Measurements from ENCODE around the gene MYH10.

MYH10 gene

DNA sequence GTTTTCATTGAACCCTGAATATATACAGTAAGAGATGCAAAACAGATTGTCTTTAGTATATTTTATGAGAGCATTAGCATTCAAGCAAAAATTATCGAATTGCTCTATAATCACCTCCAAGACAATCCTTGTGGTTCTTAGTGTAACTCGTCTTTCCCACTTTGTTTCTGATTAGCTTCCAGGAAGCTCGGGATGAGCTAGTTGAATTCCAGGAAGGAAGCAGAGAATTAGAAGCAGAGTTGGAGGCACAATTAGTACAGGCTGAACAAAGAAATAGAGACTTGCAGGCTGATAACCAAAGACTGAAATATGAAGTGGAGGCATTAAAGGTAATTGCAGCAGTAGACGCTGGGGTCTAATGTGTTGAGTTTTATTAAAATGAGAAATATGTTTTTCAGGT is 185.0 kb downstream of the MYH10 start:
- Histone ChIP-seq H3K27ac (ENCODE audit: low read depth, low read length) (no peak overlapping the region), H3K4me1 (ENCODE audit: control insufficient read depth, insufficient read depth, low read length) (peaks cover 8% of the 10 kb centered on the region; the same call in 1 of the 2 replicates), H3K36me3 (ENCODE audit: control insufficient read depth, insufficient read depth, low read length) (peaks cover 56% of the 10 kb centered on the region), H3K27me3 (ENCODE audit: control insufficient read depth, insufficient read depth, low read length) (no peaks in the 10 kb centered on the region), H3K4me3 (ENCODE audit: low read depth, low read length) (no peak overlapping the region), H3K9ac (ENCODE audit: low read length) (no peak overlapping the region), H3K9me3 (ENCODE audit: control insufficient read depth, insufficient read depth, low read depth, low read length) (no peaks in the 10 kb centered on the region)

GRCh38 chr17:8444494-8444893 is 186.0 kb downstream of the MYH10 start:
- H3K27me3 ChIP-seq (ENCODE audit: control insufficient read depth, insufficient read depth, low read length): no peaks in the 10 kb centered on the region
- no peak overlapping the region for H3K27ac ChIP-seq (ENCODE audit: low read depth, low read length)

DNA sequence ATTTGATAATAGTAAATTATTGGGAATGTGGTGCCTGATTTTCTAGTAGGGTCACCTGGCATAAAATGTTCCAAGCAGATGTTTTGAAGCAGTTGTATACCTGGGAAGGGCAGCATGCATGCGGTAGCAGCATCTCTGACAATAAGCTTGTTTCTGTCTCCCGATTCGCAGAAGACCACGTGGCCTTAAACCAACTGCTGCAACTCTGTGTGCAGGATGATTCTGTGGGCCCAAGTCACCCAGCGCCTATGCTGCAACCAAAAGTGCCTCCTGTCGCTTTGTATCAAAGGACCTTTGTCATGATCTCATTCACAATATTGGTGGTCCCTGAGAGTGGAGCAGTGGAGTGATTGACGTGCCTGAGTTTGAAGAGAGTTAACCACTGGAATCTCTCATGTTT is 186.8 kb downstream of the MYH10 start:
- H3K27me3 ChIP-seq (ENCODE audit: control insufficient read depth, insufficient read depth, low read length): no peaks in the 10 kb centered on the region
- no peak overlapping the region for H3K4me3 ChIP-seq (ENCODE audit: low read depth, low read length)

More at GRCh38 chr17:8444494-8444893, 186.0 kb downstream of the MYH10 start:
- Histone ChIP-seq H3K4me3 (ENCODE audit: low read depth, low read length) (no peak overlapping the region), H3K36me3 (ENCODE audit: control insufficient read depth, insufficient read depth, low read length) (peaks cover 55% of the 10 kb centered on the region), H3K4me1 (ENCODE audit: control insufficient read depth, insufficient read depth, low read length) (peaks cover 8% of the 10 kb centered on the region; the same call in 1 of the 2 replicates), H3K9ac (ENCODE audit: low read length) (no peak overlapping the region), H3K9me3 (ENCODE audit: control insufficient read depth, insufficient read depth, low read depth, low read length) (no peaks in the 10 kb centered on the region)

DNA sequence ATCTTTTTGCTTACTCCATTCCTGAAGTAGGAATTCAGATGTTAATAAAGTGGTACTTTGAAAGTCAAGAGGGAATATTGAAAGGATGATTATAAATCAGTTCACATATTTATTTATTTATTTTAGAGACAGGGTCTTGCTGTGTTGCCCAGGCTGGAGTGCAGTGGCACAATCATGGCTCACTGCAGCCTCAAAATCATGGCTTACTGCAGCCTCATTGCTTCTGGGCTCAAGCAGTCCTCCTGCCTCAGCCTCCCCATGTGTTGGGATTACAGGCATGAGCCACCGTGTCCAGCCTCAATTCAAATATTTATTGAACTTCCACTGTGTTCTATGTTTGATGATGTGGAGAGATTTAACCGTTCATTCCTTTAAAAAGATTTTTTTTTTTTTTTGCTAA is 188.2 kb downstream of the MYH10 start:
- H3K9me3 ChIP-seq (ENCODE audit: control insufficient read depth, insufficient read depth, low read depth, low read length): no peaks in the 10 kb centered on the region
- no peak overlapping the region for H3K4me3 ChIP-seq (ENCODE audit: low read depth, low read length)
- H3K36me3 ChIP-seq (ENCODE audit: control insufficient read depth, insufficient read depth, low read length): peaks cover 43% of the 10 kb centered on the region
- H3K27me3 ChIP-seq (ENCODE audit: control insufficient read depth, insufficient read depth, low read length): no peaks in the 10 kb centered on the region
- no peak overlapping the region for H3K27ac ChIP-seq (ENCODE audit: low read depth, low read length)
- no peak overlapping the region for H3K9ac ChIP-seq (ENCODE audit: low read length)
- peaks cover under 1% of the 10 kb centered on the region; the same call in 1 of the 2 replicates for H3K4me1 ChIP-seq (ENCODE audit: control insufficient read depth, insufficient read depth, low read length)

More for the DNA sequence above, 186.8 kb downstream of the MYH10 start:
- no peaks in the 10 kb centered on the region for H3K9me3 ChIP-seq (ENCODE audit: control insufficient read depth, insufficient read depth, low read depth, low read length)
- peaks cover 49% of the 10 kb centered on the region for H3K36me3 ChIP-seq (ENCODE audit: control insufficient read depth, insufficient read depth, low read length)
- no peak overlapping the region for H3K27ac ChIP-seq (ENCODE audit: low read depth, low read length)
- H3K9ac ChIP-seq (ENCODE audit: low read length): no peak overlapping the region
- peaks cover 8% of the 10 kb centered on the region; the same call in 1 of the 2 replicates for H3K4me1 ChIP-seq (ENCODE audit: control insufficient read depth, insufficient read depth, low read length)

- Histone ChIP-seq H3K9me3 (ENCODE audit: control insufficient read depth, insufficient read depth, low read depth, low read length) (no peaks in the 10 kb centered on the region), H3K4me1 (ENCODE audit: control insufficient read depth, insufficient read depth, low read length) (no peaks in the 10 kb centered on the region), H3K4me3 (ENCODE audit: low read depth, low read length) (no peak overlapping the region), H3K9ac (ENCODE audit: low read length) (no peak overlapping the region), H3K36me3 (ENCODE audit: control insufficient read depth, insufficient read depth, low read length) (peaks cover 38% of the 10 kb centered on the region), H3K27me3 (ENCODE audit: control insufficient read depth, insufficient read depth, low read length) (no peaks in the 10 kb centered on the region), H3K27ac (ENCODE audit: low read depth, low read length) (no peak overlapping the region)
Measured at GRCh38 chr17:8441690-8442089, 188.8 kb downstream of the MYH10 start.

DNA sequence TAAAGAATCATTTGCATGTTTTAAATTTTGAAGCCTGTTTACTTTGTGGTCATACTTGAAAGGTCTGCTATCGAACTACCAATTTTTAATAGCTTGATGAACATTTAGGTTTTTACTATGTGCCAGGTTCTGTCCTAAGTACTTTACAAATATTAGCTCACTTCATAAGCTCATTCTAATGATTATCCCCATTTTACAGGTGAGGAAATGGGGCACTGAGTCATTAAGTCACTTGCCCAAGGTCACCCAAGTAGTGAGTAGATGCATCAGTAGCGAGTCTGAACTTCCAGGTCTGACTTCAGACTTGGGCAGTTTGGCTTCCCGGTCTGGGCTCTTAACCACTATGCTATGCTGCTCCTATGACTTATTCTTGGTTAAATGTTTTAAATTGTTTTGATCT is 190.8 kb downstream of the MYH10 start:
- Histone ChIP-seq H3K9me3 (ENCODE audit: control insufficient read depth, insufficient read depth, low read depth, low read length) (no peaks in the 10 kb centered on the region), H3K4me1 (ENCODE audit: control insufficient read depth, insufficient read depth, low read length) (no peaks in the 10 kb centered on the region), H3K36me3 (ENCODE audit: control insufficient read depth, insufficient read depth, low read length) (peaks cover 23% of the 10 kb centered on the region), H3K27ac (ENCODE audit: low read depth, low read length) (no peak overlapping the region), H3K27me3 (ENCODE audit: control insufficient read depth, insufficient read depth, low read length) (no peaks in the 10 kb centered on the region), H3K4me3 (ENCODE audit: low read depth, low read length) (no peak overlapping the region), H3K9ac (ENCODE audit: low read length) (no peak overlapping the region)

- Histone ChIP-seq H3K4me1 (ENCODE audit: control insufficient read depth, insufficient read depth, low read length) (no peaks in the 10 kb centered on the region), H3K27me3 (ENCODE audit: control insufficient read depth, insufficient read depth, low read length) (no peaks in the 10 kb centered on the region), H3K36me3 (ENCODE audit: control insufficient read depth, insufficient read depth, low read length) (peaks cover 13% of the 10 kb centered on the region), H3K9me3 (ENCODE audit: control insufficient read depth, insufficient read depth, low read depth, low read length) (no peaks in the 10 kb centered on the region), H3K27ac (ENCODE audit: low read depth, low read length) (no peak overlapping the region), H3K4me3 (ENCODE audit: low read depth, low read length) (no peak overlapping the region), H3K9ac (ENCODE audit: low read length) (no peak overlapping the region)
Measured at GRCh38 chr17:8438441-8438840, 192.1 kb downstream of the MYH10 start.

GRCh38 chr17:8436844-8437171 is 193.7 kb downstream of the MYH10 start:
- no peaks in the 10 kb centered on the region for H3K9me3 ChIP-seq (ENCODE audit: control insufficient read depth, insufficient read depth, low read depth, low read length)
- H3K27me3 ChIP-seq (ENCODE audit: control insufficient read depth, insufficient read depth, low read length): no peaks in the 10 kb centered on the region
- H3K4me1 ChIP-seq (ENCODE audit: control insufficient read depth, insufficient read depth, low read length): no peaks in the 10 kb centered on the region
- H3K9ac ChIP-seq (ENCODE audit: low read length): peak overlapping the region; percentile 87
- H3K27ac ChIP-seq (ENCODE audit: low read depth, low read length): no peak overlapping the region
- H3K36me3 ChIP-seq (ENCODE audit: control insufficient read depth, insufficient read depth, low read length): peaks cover 13% of the 10 kb centered on the region
- peak overlapping the region; percentile 72 for H3K4me3 ChIP-seq (ENCODE audit: low read depth, low read length)

DNA sequence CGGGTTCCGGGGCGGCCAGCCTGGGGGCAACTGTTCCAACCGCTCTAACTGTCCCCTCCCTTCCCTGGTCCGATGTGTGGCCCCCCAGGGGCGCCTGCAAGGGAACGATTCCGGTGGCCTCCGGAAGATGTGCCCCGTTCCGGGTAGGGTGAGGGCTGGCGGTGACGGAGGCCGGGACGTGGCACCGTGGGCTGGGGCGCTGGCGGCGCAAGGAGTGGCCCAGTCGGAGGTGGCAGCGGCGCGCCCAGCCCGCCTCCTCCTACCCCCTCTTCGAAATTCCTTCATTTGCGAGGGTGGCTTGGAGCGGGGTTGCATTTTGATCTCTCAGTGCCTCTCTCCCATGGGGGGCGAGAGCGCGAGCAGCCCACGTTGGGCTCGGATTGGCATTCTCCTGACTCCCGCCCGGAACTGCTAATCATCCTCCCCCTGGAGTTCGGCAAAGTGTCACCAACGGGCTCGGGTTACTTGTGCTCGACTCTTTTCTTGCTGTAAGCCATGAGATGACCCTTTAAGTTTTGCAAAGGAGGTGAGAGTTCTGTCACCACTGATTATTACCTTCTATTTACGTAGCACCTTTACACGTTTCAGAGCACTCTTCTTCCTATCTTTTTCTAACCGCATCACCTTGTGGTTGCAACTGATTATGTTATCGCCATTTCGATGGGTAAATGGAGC is 194.2 kb downstream of the MYH10 start:
- peaks cover 13% of the 10 kb centered on the region for H3K36me3 ChIP-seq (ENCODE audit: control insufficient read depth, insufficient read depth, low read length)
- H3K4me1 ChIP-seq (ENCODE audit: control insufficient read depth, insufficient read depth, low read length): no peaks in the 10 kb centered on the region
- H3K9ac ChIP-seq (ENCODE audit: low read length): peak overlapping the region; percentile 87
- no peaks in the 10 kb centered on the region for H3K27me3 ChIP-seq (ENCODE audit: control insufficient read depth, insufficient read depth, low read length)
- H3K4me3 ChIP-seq (ENCODE audit: low read depth, low read length): peak overlapping the region; percentile 72
- peak overlapping the region; percentile 92 for H3K27ac ChIP-seq (ENCODE audit: low read depth, low read length)
- no peaks in the 10 kb centered on the region for H3K9me3 ChIP-seq (ENCODE audit: control insufficient read depth, insufficient read depth, low read depth, low read length)

- no peaks in the 10 kb centered on the region for H3K27me3 ChIP-seq (ENCODE audit: control insufficient read depth, insufficient read depth, low read length)
- H3K4me3 ChIP-seq (ENCODE audit: low read depth, low read length): peak within 1 kb of the TSS; percentile 72
- peak within 1 kb of the TSS; percentile 87 for H3K9ac ChIP-seq (ENCODE audit: low read length)
- H3K4me1 ChIP-seq (ENCODE audit: control insufficient read depth, insufficient read depth, low read length): no peaks in the 10 kb centered on the region
- peaks cover 13% of the 10 kb centered on the region for H3K36me3 ChIP-seq (ENCODE audit: control insufficient read depth, insufficient read depth, low read length)
- H3K27ac ChIP-seq (ENCODE audit: low read depth, low read length): peak within 1 kb of the TSS; percentile 92
- H3K9me3 ChIP-seq (ENCODE audit: control insufficient read depth, insufficient read depth, low read depth, low read length): no peaks in the 10 kb centered on the region
Measured at GRCh38 chr17:8435245-8436168, 195.0 kb downstream of the MYH10 start, which contains the start of gene NDEL1. TSS of gene NDEL1 (plus strand) at chr17:8435884. CDS start at chr17:8444272, 8,388 bp downstream.

DNA sequence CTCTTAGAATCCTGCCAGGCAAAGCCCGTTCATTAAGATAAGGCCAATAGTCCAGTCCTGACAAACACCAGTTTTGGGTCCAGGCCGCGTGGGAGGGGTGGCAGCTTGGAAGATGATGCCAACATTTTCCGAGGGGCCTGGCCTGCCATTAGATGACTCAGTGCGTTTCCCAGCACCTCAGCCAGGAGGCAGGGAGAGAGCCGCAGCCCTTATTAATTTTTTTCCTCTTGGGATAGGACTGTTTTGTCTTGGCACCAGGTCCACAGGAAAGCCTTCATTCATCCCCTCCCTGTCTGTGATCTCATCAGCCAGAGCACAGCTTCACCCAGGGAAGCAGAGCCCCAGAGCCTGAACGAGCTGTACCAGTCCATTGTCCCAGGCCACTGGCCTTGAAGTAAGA is 199.6 kb downstream of the MYH10 start:
- Histone ChIP-seq H3K27me3 (ENCODE audit: control insufficient read depth, insufficient read depth, low read length) (no peaks in the 10 kb centered on the region), H3K4me1 (ENCODE audit: control insufficient read depth, insufficient read depth, low read length) (no peaks in the 10 kb centered on the region), H3K9ac (ENCODE audit: low read length) (no peak overlapping the region), H3K4me3 (ENCODE audit: low read depth, low read length) (no peak overlapping the region), H3K9me3 (ENCODE audit: control insufficient read depth, insufficient read depth, low read depth, low read length) (no peaks in the 10 kb centered on the region), H3K36me3 (ENCODE audit: control insufficient read depth, insufficient read depth, low read length) (no peaks in the 10 kb centered on the region), H3K27ac (ENCODE audit: low read depth, low read length) (no peak overlapping the region)
